Adipose tissue (tissue), 3 donors: ENCODE data around the gene LAGE3. TPM values are rescaled to one million over a fixed set of nuclear protein-coding genes. Genes with fewer than 3 reads are reported as not detected.

ENCODE experiments used
- H3K27ac ChIP-seq: one replicate; pipeline ENCODE4 v1.5.1; 2013; ENCODE audit warnings: low read depth, low read length
- WGBS, 3 donors: extraction: QIAGEN DNeasy Blood & Tissue Kit; methylation state at CpG; one replicate each; pipeline ENCODE4 v1.1.7; 2013; 5-methylcytosine and 5-hydroxymethylcytosine counted together
- polyA plus RNA-seq, 3 donors: library from polyadenylated mRNA; stranded (reverse); fragments of 200-250 nt; gene quantifications; one replicate each; pipeline ENCODE4 v1.2.3, GENCODE V29; 2013
- donor health status: healthy with polysubstance abuse.
- donor health status: Bipolar disorder and iron deficiency.
- donor health status: healthy.

The LAGE3 gene
- polyA plus RNA-seq, 3 donors = 20.6 to 30.0 (median 23.1) TPM

DNA sequence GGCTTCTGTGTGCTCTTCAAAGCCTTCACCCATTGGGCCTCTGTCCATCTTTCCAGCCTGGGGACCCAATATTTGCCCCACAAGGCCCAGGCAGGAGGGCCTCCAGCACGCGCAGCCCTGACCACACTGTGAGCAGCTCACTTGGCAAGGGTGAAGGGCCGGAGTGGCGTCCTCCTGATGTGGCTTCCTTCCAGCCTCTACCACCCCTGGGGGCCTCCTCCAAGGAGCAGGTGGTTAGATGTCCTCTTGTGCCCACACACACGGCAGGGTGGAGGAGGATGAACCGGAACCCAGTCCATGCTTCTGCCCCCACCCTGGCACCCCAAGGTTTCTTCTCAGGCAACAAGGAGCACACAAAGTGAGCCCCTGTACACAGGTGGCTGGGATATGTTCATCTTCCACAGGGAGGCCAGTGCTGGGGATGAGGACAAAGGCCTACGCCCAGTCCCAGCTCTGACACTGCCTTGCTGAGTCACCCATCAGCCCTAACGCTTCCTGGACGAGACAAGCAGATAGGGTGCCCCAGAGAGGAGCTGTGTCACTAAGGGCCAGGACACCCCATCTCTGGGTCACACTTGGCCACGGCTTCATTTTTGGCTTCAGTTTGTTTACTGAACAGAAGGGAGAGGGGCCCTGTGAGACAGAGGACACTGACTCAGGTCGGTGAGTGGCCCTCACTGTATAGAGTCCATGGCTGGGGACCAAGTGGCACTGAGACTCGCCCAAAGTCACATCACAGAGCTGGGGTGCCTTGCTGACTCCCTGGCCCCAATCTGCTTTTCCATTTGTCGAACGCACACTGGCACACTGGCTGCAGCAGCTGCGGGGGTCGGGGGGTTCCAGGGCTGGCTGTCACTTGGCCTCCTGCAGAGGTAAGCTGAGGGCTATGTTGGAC lies 5.4 kb upstream of the LAGE3 start:
- 75 to 85% (median 77%) methylated on average over 12 to 16 of the region's 16 CpGs for WGBS, 3 donors
- no peak overlapping the region for H3K27ac ChIP-seq

- H3K27ac ChIP-seq = no peak overlapping the region
- WGBS, 3 donors = 81 to 90% (median 83%) methylated on average over 6 to 7 of the region's 7 CpGs
Measured at GRCh38 chrX:154483325-154483724, 4.2 kb upstream of the LAGE3 start.

DNA sequence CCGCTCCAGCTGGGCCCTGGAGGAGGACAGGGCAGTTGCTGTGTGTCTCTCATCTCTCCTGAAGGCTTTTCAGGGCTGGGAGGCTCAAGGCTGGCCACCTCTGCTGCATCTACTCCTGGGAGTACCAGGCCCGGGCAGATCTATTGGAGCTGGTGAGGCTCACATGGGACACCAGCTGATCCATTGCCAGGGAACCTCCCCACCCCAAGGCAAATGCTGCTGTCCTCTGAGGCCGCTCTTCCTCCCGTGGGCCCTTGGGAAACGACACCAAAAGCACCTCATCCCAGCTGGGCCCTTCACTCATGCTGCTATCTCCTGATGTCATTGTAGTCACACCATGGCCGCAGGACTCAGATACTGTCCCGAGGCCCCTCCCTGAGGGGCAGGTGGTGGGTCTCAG lies 3.7 kb upstream of the LAGE3 start:
- 70 to 84% (median 82%) methylated on average over 2 to 7 of the region's 7 CpGs for WGBS, 3 donors
- H3K27ac ChIP-seq = no peak overlapping the region

GRCh38 chrX:154481911-154482601 lies 3.0 kb upstream of the LAGE3 start:
- H3K27ac ChIP-seq = no peak overlapping the region
- WGBS, 3 donors = 78 to 85% (median 83%) methylated on average over 14 of the region's 14 CpGs

- WGBS, 3 donors = 90 to 93% (median 91%) methylated on average over 4 to 5 of the region's 5 CpGs
Measured at GRCh38 chrX:154481195-154481594, 2.1 kb upstream of the LAGE3 start.

DNA sequence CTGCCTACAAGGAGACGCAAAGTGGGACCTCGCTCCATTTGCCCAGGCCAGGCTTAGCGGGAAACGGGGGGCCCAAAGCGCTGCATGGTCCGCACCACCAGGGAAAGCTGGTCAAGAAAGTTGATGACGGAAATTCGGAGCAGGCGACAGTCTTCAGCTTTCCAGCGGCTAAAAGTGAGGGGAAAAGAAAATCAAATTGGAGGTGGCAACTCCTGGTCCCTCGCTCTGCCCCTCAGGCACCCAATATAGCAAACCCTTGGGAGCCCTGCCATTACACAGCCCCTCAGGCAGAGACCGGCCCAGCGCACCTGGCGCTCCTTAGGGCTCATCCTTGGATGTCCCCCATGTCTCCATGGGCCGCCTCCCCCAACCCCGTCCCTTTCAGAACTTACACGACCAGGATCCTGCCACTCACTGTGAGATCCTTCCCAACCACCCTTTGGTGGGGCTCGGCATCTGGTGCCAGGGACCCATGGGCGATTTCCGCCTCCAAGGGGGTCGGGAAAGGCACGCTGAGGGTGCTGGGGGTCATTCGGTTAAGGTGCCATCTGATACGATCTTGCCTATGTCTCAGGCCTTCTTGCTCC lies 1.1 kb downstream of the LAGE3 start:
- WGBS, 3 donors = 55 to 72% (median 58%) methylated on average over 20 to 24 of the region's 24 CpGs
- H3K27ac ChIP-seq = no peak overlapping the region

More at GRCh38 chrX:154481195-154481594, 2.1 kb upstream of the LAGE3 start:
- no peak overlapping the region for H3K27ac ChIP-seq

GRCh38 chrX:154476821-154477220 lies 2.3 kb downstream of the LAGE3 start:
- WGBS, 3 donors = 83 to 95% (median 93%) methylated on average over 3 to 8 of the region's 8 CpGs
- no peak overlapping the region for H3K27ac ChIP-seq

- WGBS, 3 donors = 75 to 87% (median 83%) methylated on average over 6 to 7 of the region's 7 CpGs
Measured at GRCh38 chrX:154473683-154474082, 5.4 kb downstream of the LAGE3 start.

DNA sequence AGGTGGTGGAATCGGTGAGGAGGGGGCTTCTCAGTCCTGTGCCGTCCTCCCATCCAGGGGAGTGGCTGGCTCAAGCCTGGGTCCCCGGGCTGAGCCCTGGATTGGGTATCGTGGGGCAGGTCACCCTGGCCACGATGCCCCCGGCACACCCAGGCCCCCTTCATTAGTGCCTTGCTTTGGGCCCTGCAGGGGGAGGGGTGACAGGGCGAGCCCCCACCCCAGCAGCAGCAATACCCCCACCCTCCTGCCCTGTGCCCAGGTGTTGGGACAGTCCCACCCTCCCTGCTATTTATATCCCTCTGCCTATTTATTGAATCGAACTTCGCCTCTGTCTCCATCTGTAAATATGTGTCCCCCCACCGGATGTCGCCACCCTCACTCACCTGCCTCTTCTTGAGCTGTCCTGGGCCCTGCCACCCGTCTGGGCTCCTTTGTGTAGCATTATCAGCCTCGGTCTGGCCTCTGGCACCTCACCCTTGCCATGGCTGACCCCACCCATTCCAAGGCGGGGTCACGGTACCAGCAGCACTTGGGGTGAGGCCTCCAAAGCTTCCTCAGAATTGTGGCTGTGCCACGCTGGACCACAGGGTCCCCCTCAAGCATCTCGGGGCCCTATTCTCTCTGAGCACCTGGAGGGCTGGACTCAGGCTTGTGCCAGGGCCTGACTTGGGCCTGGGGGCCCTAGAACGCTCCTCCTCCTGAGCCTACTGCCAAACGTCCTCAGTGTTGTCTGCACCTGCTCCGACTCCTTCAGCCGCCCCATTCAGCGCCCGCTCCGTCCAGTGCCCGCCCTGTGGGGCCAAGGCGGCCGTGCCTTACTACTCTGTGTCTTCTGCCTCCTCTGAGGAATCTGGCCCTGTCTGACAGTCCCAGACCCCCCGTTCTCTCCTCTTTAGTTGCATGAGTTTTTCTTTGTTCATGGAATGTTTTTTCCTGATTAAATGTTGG lies 6.1 kb downstream of the LAGE3 start:
- 71 to 81% (median 77%) methylated on average over 14 to 28 of the region's 28 CpGs for WGBS, 3 donors
- H3K27ac ChIP-seq = no peak overlapping the region

More at GRCh38 chrX:154473683-154474082, 5.4 kb downstream of the LAGE3 start:
- no peak overlapping the region for H3K27ac ChIP-seq

- WGBS, 3 donors = 82 to 90% (median 89%) methylated on average over 18 to 23 of the region's 23 CpGs
- H3K27ac ChIP-seq = no peak overlapping the region
Measured at GRCh38 chrX:154471839-154472684, 7.0 kb downstream of the LAGE3 start.

- WGBS, 3 donors = 92 to 94% (median 93%) methylated on average over 12 to 23 of the region's 23 CpGs
- no peak overlapping the region for H3K27ac ChIP-seq
Measured at GRCh38 chrX:154470914-154471568, 8.0 kb downstream of the LAGE3 start.

- no peak overlapping the region for H3K27ac ChIP-seq
- WGBS, 3 donors = 86 to 94% (median 92%) methylated on average over 6 to 14 of the region's 14 CpGs
Measured at GRCh38 chrX:154470434-154470833, 8.6 kb downstream of the LAGE3 start.

- 94% methylated on average over 12 to 18 of the region's 18 CpGs for WGBS, 3 donors
Measured at GRCh38 chrX:154469880-154470279, 9.2 kb downstream of the LAGE3 start.

DNA sequence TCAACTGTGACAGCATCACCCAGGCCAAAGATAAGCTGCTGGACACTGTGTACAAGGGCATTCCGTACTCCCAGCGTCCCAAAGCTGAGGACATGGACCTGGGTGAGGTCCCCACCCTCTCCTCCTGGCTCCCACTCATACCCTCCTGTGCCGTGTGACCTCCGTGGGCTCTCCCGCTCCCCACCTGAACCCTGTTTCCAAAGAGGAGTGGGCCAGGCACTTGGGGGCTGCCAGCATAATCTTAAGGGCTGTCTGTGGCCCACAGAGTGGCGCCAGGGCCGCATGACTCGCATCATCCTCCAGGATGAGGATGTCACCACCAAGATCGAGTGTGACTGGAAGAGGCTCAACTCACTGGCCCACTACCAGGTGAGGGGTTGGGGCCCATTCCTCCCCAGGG lies 10.0 kb downstream of the LAGE3 start:
- no peak overlapping the region for H3K27ac ChIP-seq
- WGBS, 3 donors = 89 to 90% (median 89%) methylated on average over 4 to 9 of the region's 9 CpGs

More at GRCh38 chrX:154469880-154470279, 9.2 kb downstream of the LAGE3 start:
- H3K27ac ChIP-seq = no peak overlapping the region

- 95% methylated on average over 13 to 23 of the region's 23 CpGs for WGBS, 3 donors
Measured at GRCh38 chrX:154468217-154468616, 10.9 kb downstream of the LAGE3 start.

GRCh38 chrX:154467556-154467955 lies 11.5 kb downstream of the LAGE3 start:
- 95 to 99% (median 96%) methylated on average over 10 to 21 of the region's 21 CpGs for WGBS, 3 donors
- H3K27ac ChIP-seq = no peak overlapping the region

More at GRCh38 chrX:154468217-154468616, 10.9 kb downstream of the LAGE3 start:
- no peak overlapping the region for H3K27ac ChIP-seq

DNA sequence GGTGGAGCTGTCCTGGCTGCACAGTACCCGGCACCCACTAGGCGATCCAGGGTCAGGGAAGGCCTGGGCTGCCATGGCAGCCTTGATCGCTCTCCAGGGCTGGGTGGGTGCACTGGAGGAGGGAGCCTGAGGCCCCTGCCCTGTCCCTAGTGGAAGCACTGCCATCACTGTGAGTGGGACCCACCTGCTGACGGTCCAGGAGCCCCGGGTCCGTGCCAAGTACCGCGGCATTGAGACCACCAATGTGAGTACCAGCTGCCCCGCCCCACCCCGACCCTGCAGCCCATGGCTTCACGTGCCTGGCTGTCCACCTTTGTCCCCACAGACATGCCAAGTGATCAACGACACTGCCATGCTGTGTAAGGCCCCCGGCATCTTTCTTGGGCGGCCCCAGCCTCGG lies 12.2 kb downstream of the LAGE3 start:
- H3K27ac ChIP-seq = no peak overlapping the region
- WGBS, 3 donors = 92 to 100% (median 94%) methylated on average over 7 to 15 of the region's 15 CpGs
